ENCODE measurements around the gene ZMYND8.
A peak's percentile ranks its signal among the peaks of the same experiment; 100 is the strongest.
"Not testable (repeated sequence)": the region's sequence is repeated elsewhere in the genome, so short reads cannot be mapped to it uniquely, and the experiment has no call there.

Gene ZMYND8

GRCh38 chr20:47356526-47357295 is at the start of gene ZMYND8:
ZMYND8 (minus strand) TSS chr20:47356699; CDS start chr20:47356670, 29 bp downstream.
- CTCF ChIA-PET = interaction anchor here (0.6 to 1.1 kb wide), 3 partner anchors 9 to 83 kb away, joined by 3 to 4 read pairs (median 3); no protein-coding TSS in a partner anchor
- POLR2A ChIA-PET = interaction anchor here (0.8 to 3.8 kb wide), 15 partner anchors 10 to 145 kb away, joined by 3 to 20 read pairs (median 4); partner anchors contain the start of gene NCOA3
- TF ChIP-seq SP1 (IDR thresholded peaks at IDR 0.05) (no peak), FOXM1 (IDR thresholded peaks at IDR 0.05; ENCODE audit: borderline replicate concordance) (no peak), HDGF (IDR thresholded peaks at IDR 0.05; ENCODE audit: borderline replicate concordance) (no peak), BHLHE40 (IDR thresholded peaks at IDR 0.05; ENCODE audit: borderline replicate concordance) (no peak), FOXK2 (IDR thresholded peaks at IDR 0.05) (no peak), TARDBP (IDR thresholded peaks at IDR 0.05) (no peak), FOXA1 (IDR thresholded peaks at IDR 0.05) (no peak)
- peak; percentile 90 for DNase-seq (ENCODE audit: extremely low spot score)

GRCh38 chr20:47405775-47406325 is 49.4 kb upstream of the ZMYND8 start:
- TF ChIP-seq FOXA1 (IDR thresholded peaks at IDR 0.05) = no peak
- TF ChIP-seq PKNOX1 (IDR thresholded peaks at IDR 0.05) = no peak
- TF ChIP-seq ELF4 (IDR thresholded peaks at IDR 0.05) = no peak
- no peak for TF ChIP-seq ZNF384 (IDR thresholded peaks at IDR 0.05)
- TF ChIP-seq LEF1 (IDR thresholded peaks at IDR 0.05; ENCODE audit: borderline replicate concordance) = no peak
- no peak for TF ChIP-seq CTBP1 (IDR thresholded peaks at IDR 0.05; ENCODE audit: borderline replicate concordance)
- no peak for TF ChIP-seq L3MBTL2 (conservative IDR thresholded peaks at IDR 0.05)
- no peak for TF ChIP-seq NFRKB (IDR thresholded peaks at IDR 0.05)
- no peak for TF ChIP-seq ARNT (IDR thresholded peaks at IDR 0.05)
- TF ChIP-seq SP1 (IDR thresholded peaks at IDR 0.05) = no peak
- no peak for TF ChIP-seq TARDBP (IDR thresholded peaks at IDR 0.05)
- TF ChIP-seq FOXK2 (IDR thresholded peaks at IDR 0.05) = no peak
- TF ChIP-seq HDGF (IDR thresholded peaks at IDR 0.05; ENCODE audit: borderline replicate concordance) = no peak
- no peak for TF ChIP-seq FOXM1 (IDR thresholded peaks at IDR 0.05; ENCODE audit: borderline replicate concordance)
- DNase-seq (ENCODE audit: extremely low spot score) = no peak
- ChIA-PET POLR2A (interaction anchor here (1.6 kb wide), 1 partner anchor 11 kb away, joined by 3 read pairs; no protein-coding TSS in a partner anchor), CTCF (no interaction called here)

- DNase-seq (ENCODE audit: extremely low spot score) = peak; percentile 38
- CTCF ChIA-PET = interaction anchor here (0.6 kb wide), 1 partner anchor 39 kb away, joined by 3 read pairs; no protein-coding TSS in a partner anchor
- POLR2A ChIA-PET = no interaction called here
- TF ChIP-seq FOXA1 (IDR thresholded peaks at IDR 0.05) (no peak), ZNF384 (IDR thresholded peaks at IDR 0.05) (no peak), NFRKB (IDR thresholded peaks at IDR 0.05) (no peak), L3MBTL2 (conservative IDR thresholded peaks at IDR 0.05) (no peak), FOXK2 (IDR thresholded peaks at IDR 0.05) (no peak), LEF1 (IDR thresholded peaks at IDR 0.05; ENCODE audit: borderline replicate concordance) (no peak), ARNT (IDR thresholded peaks at IDR 0.05) (no peak), ELF4 (IDR thresholded peaks at IDR 0.05) (no peak), PKNOX1 (IDR thresholded peaks at IDR 0.05) (no peak), CTBP1 (IDR thresholded peaks at IDR 0.05; ENCODE audit: borderline replicate concordance) (no peak), HDGF (IDR thresholded peaks at IDR 0.05; ENCODE audit: borderline replicate concordance) (no peak), SP1 (IDR thresholded peaks at IDR 0.05) (no peak), FOXM1 (IDR thresholded peaks at IDR 0.05; ENCODE audit: borderline replicate concordance) (no peak), SUZ12 (IDR thresholded peaks at IDR 0.05) (no peak), TARDBP (IDR thresholded peaks at IDR 0.05) (no peak), BHLHE40 (IDR thresholded peaks at IDR 0.05; ENCODE audit: borderline replicate concordance) (no peak)
Observed at GRCh38 chr20:47400685-47401084, 44.2 kb upstream of the ZMYND8 start.

GRCh38 chr20:47397652-47398301 is 41.3 kb upstream of the ZMYND8 start:
- POLR2A ChIA-PET = no interaction called here
- CTCF ChIA-PET = interaction anchor here (1.0 kb wide), 1 partner anchor 14 kb away, joined by 3 read pairs; no protein-coding TSS in a partner anchor
- no peak for DNase-seq (ENCODE audit: extremely low spot score)
- TF ChIP-seq HDGF (IDR thresholded peaks at IDR 0.05; ENCODE audit: borderline replicate concordance) (no peak), SUZ12 (IDR thresholded peaks at IDR 0.05) (no peak), TARDBP (IDR thresholded peaks at IDR 0.05) (no peak), PKNOX1 (IDR thresholded peaks at IDR 0.05) (0 out of 2 replicates have a peak, but pooled peaks have one; percentile 16)

DNA sequence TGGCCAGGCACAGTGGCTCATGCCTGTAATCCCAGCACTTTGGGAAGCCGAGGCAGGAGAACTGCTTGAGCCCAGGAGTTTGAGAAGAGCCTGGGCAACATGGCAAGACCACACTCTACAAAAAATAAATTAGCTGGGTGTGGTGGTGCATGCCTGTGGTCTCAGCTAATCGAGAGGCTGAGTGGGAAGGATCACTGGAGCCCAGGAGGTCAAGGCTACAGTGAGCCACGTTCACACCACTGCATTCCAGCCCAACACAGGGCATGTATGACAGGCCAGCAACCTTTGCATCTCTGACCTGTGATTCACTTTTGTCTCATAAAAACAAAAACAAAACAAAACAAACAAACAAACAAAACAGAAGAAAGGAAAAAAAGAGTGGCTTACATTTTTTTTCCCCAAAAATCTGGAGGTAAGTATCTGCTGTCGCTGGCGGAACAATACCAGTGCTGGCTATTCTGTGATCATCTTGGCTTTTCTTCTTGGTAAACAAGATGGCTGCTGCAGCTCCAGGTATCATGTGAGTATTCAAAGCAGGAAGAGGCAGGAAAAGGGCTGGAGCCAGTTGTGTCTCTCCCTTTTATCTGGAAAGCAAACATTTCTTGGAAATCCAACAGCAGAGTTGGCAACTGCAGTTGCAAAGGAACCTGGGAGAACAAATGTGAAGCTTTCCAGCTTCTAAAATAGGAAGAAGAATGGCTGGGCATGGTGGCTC is 40.4 kb upstream of the ZMYND8 start:
- no peak for TF ChIP-seq LEF1 (IDR thresholded peaks at IDR 0.05; ENCODE audit: borderline replicate concordance)
- TF ChIP-seq SUZ12 (IDR thresholded peaks at IDR 0.05) = no peak
- no peak for TF ChIP-seq NFRKB (IDR thresholded peaks at IDR 0.05)
- no peak for TF ChIP-seq ZNF384 (IDR thresholded peaks at IDR 0.05)
- no peak for TF ChIP-seq FOXA1 (IDR thresholded peaks at IDR 0.05)
- TF ChIP-seq PKNOX1 (IDR thresholded peaks at IDR 0.05) = no peak
- TF ChIP-seq FOXM1 (IDR thresholded peaks at IDR 0.05; ENCODE audit: borderline replicate concordance) = no peak
- TF ChIP-seq TARDBP (IDR thresholded peaks at IDR 0.05) = no peak
- no peak for TF ChIP-seq ELF4 (IDR thresholded peaks at IDR 0.05)
- TF ChIP-seq CTBP1 (IDR thresholded peaks at IDR 0.05; ENCODE audit: borderline replicate concordance) = no peak
- no peak for TF ChIP-seq HDGF (IDR thresholded peaks at IDR 0.05; ENCODE audit: borderline replicate concordance)
- TF ChIP-seq L3MBTL2 (conservative IDR thresholded peaks at IDR 0.05) = no peak
- TF ChIP-seq BHLHE40 (IDR thresholded peaks at IDR 0.05; ENCODE audit: borderline replicate concordance) = no peak
- TF ChIP-seq ARNT (IDR thresholded peaks at IDR 0.05) = no peak
- ChIA-PET CTCF (interaction anchor here (0.6 kb wide), 1 partner anchor 648 kb away, joined by 3 read pairs; no protein-coding TSS in a partner anchor), POLR2A (no interaction called here)
- DNase-seq (ENCODE audit: extremely low spot score) = no peak

DNA sequence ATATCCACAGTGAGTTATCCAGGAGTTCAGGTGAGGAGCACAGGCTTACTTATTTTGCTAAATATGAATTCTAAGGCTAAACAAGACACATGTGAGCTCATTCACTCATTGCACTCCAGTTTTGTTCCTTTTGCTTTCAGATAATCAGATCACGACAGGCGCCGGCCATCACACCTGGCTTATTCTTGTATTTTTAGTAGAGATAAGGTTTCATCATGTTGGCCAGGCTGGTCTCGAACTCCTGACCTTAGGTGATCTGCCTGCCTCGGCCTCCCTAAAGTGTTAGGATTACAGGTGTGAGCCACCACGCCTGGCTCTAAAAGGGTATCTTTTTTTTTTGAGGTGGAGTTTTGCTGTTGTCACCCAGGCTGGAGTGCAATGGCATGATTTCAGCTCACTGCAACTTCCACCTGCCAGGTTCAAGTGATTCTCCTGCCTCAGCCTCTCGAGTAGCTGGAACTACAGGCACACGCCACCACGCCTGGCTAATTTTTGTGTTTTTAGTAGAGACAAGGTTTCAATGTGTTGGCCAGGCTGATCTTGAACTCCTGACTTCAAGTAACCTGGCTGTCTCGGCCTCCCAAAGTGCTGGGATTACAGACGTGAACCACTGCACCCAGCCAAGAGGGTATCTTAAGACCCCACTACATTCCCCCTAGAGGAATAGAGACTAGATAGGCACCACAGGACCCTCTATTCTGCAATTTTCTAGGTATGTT is 37.5 kb upstream of the ZMYND8 start:
- DNase-seq (ENCODE audit: extremely low spot score); POLR2A ChIA-PET: not testable (repeated sequence)
- CTCF ChIA-PET = interaction anchor here (2.0 kb wide), 1 partner anchor 10 kb away, joined by 7 read pairs; no protein-coding TSS in a partner anchor
